SK-N-SH treated with all-trans-retinoic acid at 6 μM for 48 hours (cell line): ENCODE measurements around the gene HIF1A.
A peak's percentile ranks its signal among the peaks of the same experiment; 100 is the strongest.

Experiments used
- CREB5 ChIP-seq: fragments of 250-450 bp; sonication (Bioruptor Pico); IDR thresholded peaks from 2 replicates; pipeline ENCODE4 v1.5.1; 2020; ENCODE audit warnings: low read depth, mild to moderate bottlenecking, moderate library complexity
- CSDC2 ChIP-seq: fragments of 250-450 bp; sonication (Bioruptor Pico); IDR thresholded peaks from 2 replicates; pipeline ENCODE4 v1.5.0; 2020; ENCODE audit warnings: mild to moderate bottlenecking, moderate library complexity
- GLIS3 ChIP-seq: fragments of 250-450 bp; sonication (Bioruptor Pico); IDR thresholded peaks from 2 replicates; pipeline ENCODE4 v1.5.0; 2020; ENCODE audit warnings: mild to moderate bottlenecking, moderate library complexity
- OSR1 ChIP-seq: fragments of 250-450 bp; sonication (Bioruptor Pico); IDR thresholded peaks from 2 replicates; pipeline ENCODE4 v1.8.0; 2022; ENCODE audit warnings: moderate library complexity, mild to moderate bottlenecking, inconsistent platforms
- PATZ1 ChIP-seq: fragments of 250-450 bp; sonication (Bioruptor Pico); IDR thresholded peaks from 2 replicates; pipeline ENCODE4 v1.8.0; 2020; ENCODE audit warnings: mild to moderate bottlenecking, moderate library complexity, borderline replicate concordance
- POU6F1 ChIP-seq: fragments of 250-450 bp; sonication (Bioruptor Pico); IDR thresholded peaks from 2 replicates; pipeline ENCODE4 v1.8.0; 2021; ENCODE audit warnings: low read depth, mild to moderate bottlenecking, moderate library complexity, borderline replicate concordance
- ZC3H10 ChIP-seq: fragments of 250-450 bp; sonication (Bioruptor Pico); IDR thresholded peaks from 2 replicates; pipeline ENCODE4 v1.5.1; 2021; ENCODE audit warnings: mild to moderate bottlenecking, moderate library complexity

- TF ChIP-seq GLIS3 (CRISPR knock-in tag) (no peak), ZC3H10 (CRISPR knock-in tag) (no peak), POU6F1 (CRISPR knock-in tag) (no peak), CREB5 (CRISPR knock-in tag) (no peak), OSR1 (no peak), PATZ1 (peak; percentile 85; the same call in 1 of the 2 replicates), CSDC2 (CRISPR knock-in tag) (0 out of 2 replicates have a peak, but pooled peaks have one; percentile 6)
Measured at GRCh38 chr14:61695695-61696527, 598 bp downstream of the HIF1A start.
